Measurements from ENCODE around the gene MYH10. TPM values are rescaled to one million over a fixed set of nuclear protein-coding genes. Genes with fewer than 3 reads are reported as not detected.

The MYH10 gene
- total RNA-seq, 2 donors from 2014 or later = 23.3 to 30.3 TPM

DNA sequence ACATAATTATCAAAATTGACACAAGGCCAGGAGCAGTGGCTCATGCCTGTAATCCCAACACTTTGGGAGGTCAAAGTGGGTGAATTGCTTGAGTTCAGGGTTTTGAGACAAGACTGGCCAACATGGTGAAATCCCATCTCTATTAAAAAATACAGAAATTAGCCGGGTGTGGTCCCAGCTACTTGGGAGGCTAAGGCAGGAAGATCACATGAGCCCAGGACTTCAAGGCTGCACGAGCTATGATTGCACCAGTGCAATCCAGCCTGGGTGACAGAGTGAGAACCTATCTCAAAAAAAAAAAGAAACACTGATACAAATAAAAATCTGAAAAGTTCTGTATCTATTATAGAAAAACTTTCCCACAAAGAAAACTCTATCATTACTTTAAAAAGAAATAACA lies 15.5 kb downstream of the MYH10 start:
- TF ChIP-seq POLR2A (IDR thresholded peaks at IDR 0.05) = no peak
- no peak for TF ChIP-seq CTCF (IDR thresholded peaks at IDR 0.05)
- Histone ChIP-seq H3K27ac (no peak overlapping the region), H3K4me1 (no peaks in the 10 kb centered on the region), H3K36me3 (replicated peaks in 1 of 2; ENCODE audit: insufficient read depth in 1 of 2, low read depth in 2 of 2) (no peaks in the 10 kb centered on the region), H3K27me3 (no peaks in the 10 kb centered on the region), H3K4me3 (no peak overlapping the region), H3K9me3 (no peaks in the 10 kb centered on the region)
- DNase-seq = no peak
- WGBS, 2 donors = 83 to 86% methylated on average over 2 of the region's 2 CpGs
- intact Hi-C loops (cut with DNase I) = no loop called here
- no peak for ATAC-seq

- no peaks in the 10 kb centered on the region for H3K36me3 ChIP-seq (replicated peaks in 1 of 2; ENCODE audit: insufficient read depth in 1 of 2, low read depth in 2 of 2)
- H3K27me3 ChIP-seq = no peaks in the 10 kb centered on the region
- peaks cover 1% of the 10 kb centered on the region for H3K4me1 ChIP-seq
- DNase-seq (no peak), ATAC-seq (no peak)
- TF ChIP-seq POLR2A (IDR thresholded peaks at IDR 0.05) (no peak), CTCF (IDR thresholded peaks at IDR 0.05) (no peak)
- WGBS, 2 donors = 80 to 84% methylated on average over 8 of the region's 8 CpGs
- no peaks in the 10 kb centered on the region for H3K9me3 ChIP-seq
- intact Hi-C loops (cut with DNase I) = no loop called here
- no peak overlapping the region for H3K4me3 ChIP-seq
- H3K27ac ChIP-seq = no peak overlapping the region
These were observed 18.8 kb downstream of the MYH10 start for GRCh38 chr17:8611619-8612298.

DNA sequence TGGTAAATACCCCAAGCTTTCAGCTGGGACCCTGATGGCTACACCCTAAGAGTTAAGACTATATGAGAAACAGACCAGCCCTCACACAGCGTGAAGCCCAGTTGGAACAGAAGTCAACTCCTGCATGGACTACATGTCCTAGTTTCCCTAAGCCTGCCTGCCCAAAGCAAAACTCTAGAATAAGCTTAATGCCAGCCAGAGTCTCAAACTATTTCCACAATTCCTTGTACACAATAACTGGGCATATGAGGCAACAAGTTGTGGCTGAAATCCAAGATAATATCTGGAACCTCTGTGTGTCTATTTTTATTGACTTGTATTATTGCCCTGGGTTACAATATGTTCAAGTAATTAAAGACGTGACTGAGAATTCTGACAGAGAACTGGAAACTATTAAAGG lies 19.4 kb downstream of the MYH10 start:
- WGBS, 2 donors = 69 to 75% methylated on average over 2 of the region's 2 CpGs
- no peaks in the 10 kb centered on the region for H3K36me3 ChIP-seq (replicated peaks in 1 of 2; ENCODE audit: insufficient read depth in 1 of 2, low read depth in 2 of 2)
- H3K27me3 ChIP-seq = no peaks in the 10 kb centered on the region
- peaks cover 7% of the 10 kb centered on the region for H3K4me1 ChIP-seq
- no peak for DNase-seq
- H3K27ac ChIP-seq = no peak overlapping the region
- no peak overlapping the region for H3K4me3 ChIP-seq
- no peaks in the 10 kb centered on the region for H3K9me3 ChIP-seq
- ATAC-seq = no peak
- intact Hi-C loops (cut with DNase I) = no loop called here
- no peak for TF ChIP-seq CTCF (IDR thresholded peaks at IDR 0.05)
- TF ChIP-seq POLR2A (IDR thresholded peaks at IDR 0.05) = no peak

- Histone ChIP-seq H3K27me3 (no peaks in the 10 kb centered on the region), H3K4me1 (peaks cover 9% of the 10 kb centered on the region), H3K27ac (no peak overlapping the region), H3K4me3 (no peak overlapping the region), H3K9me3 (no peaks in the 10 kb centered on the region), H3K36me3 (replicated peaks in 1 of 2; ENCODE audit: insufficient read depth in 1 of 2, low read depth in 2 of 2) (no peaks in the 10 kb centered on the region)
- whole genome bisulfite sequencing, 2 donors = 98% methylated on average over 2 of the region's 2 CpGs
- no peak for DNase-seq
- intact Hi-C loops (cut with DNase I) = no loop called here
- TF ChIP-seq POLR2A (IDR thresholded peaks at IDR 0.05) = no peak
- no peak for TF ChIP-seq CTCF (IDR thresholded peaks at IDR 0.05)
- ATAC-seq = no peak
These were observed 20.0 kb downstream of the MYH10 start for GRCh38 chr17:8610558-8610957.

DNA sequence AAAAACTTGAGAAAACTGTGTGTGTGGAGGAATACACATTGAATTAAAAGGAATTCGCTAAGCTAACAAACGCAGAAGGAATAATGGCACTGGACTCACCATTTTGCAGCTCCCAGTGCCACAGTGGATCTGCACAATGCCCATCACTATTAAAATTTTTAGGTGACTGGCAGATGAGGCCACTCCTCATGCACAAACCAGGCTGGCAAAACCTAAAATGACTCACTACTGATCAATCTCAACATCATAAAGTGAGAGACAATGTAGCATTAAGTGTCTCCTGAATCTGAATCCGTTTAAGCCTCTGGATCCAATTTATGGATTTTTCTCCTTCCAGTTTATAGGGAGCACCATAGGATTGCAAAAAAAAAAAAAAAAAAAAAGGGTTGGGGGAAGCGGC lies 20.6 kb downstream of the MYH10 start:
- H3K27ac ChIP-seq = no peak overlapping the region
- H3K9me3 ChIP-seq = no peaks in the 10 kb centered on the region
- TF ChIP-seq CTCF (IDR thresholded peaks at IDR 0.05) = no peak
- no peak for TF ChIP-seq POLR2A (IDR thresholded peaks at IDR 0.05)
- peaks cover 9% of the 10 kb centered on the region for H3K4me1 ChIP-seq
- no peaks in the 10 kb centered on the region for H3K36me3 ChIP-seq (replicated peaks in 1 of 2; ENCODE audit: insufficient read depth in 1 of 2, low read depth in 2 of 2)
- no peak for ATAC-seq
- no peak for DNase-seq
- no peak overlapping the region for H3K4me3 ChIP-seq
- 93 to 96% methylated on average over 4 of the region's 4 CpGs for WGBS, 2 donors
- H3K27me3 ChIP-seq = no peaks in the 10 kb centered on the region
- intact Hi-C loops (cut with DNase I) = no loop called here

All from body of pancreas (tissue), 4 donors.